Vagina (tissue), 2 donors: ENCODE results near the gene CFAP141. TPM values are rescaled to one million over a fixed set of nuclear protein-coding genes. Genes with fewer than 3 reads are reported as not detected.
"Not testable (repeated sequence)": the region's sequence is repeated elsewhere in the genome, so short reads cannot be mapped to it uniquely, and the experiment has no call there.

Experiments
- DNase-seq, 2 donors: peaks; one replicate each; pipeline ENCODE4 v3.0.0-alpha.2; 2017; ENCODE audit errors: extremely low spot score in 2 of 2
- H3K27ac ChIP-seq: fragments of 200-600 bp; sonication (generic); one replicate; pipeline ENCODE4 v1.5.1; 2019
- H3K27me3 ChIP-seq: fragments of 200-600 bp; sonication (generic); one replicate; pipeline ENCODE4 v1.5.1; 2019
- H3K36me3 ChIP-seq, 2 donors: fragments of 200-600 bp; sonication (generic); one replicate each; pipeline ENCODE4 v1.5.1; 2017 to 2019
- H3K4me1 ChIP-seq: fragments of 200-600 bp; sonication (generic); one replicate; pipeline ENCODE4 v1.5.1; 2019
- H3K4me3 ChIP-seq, 2 donors: fragments of 200-600 bp; sonication (generic); 1 replicate in 1 of 2; 2 replicates in 1 of 2; pipeline ENCODE4 v1.5.1; 2016 to 2019
- H3K9me3 ChIP-seq: fragments of 200-600 bp; sonication (generic); one replicate; pipeline ENCODE4 v1.5.1; 2019
- CTCF ChIP-seq, 3 experiments: fragments of 450-650 bp in 2 of 3; fragments of 200-600 bp in 1 of 3; sonication (generic) in 1 of 3; IDR thresholded peaks; one replicate each; pipeline ENCODE4 v1.5.1; 2017 to 2019; ENCODE audit warnings: antibody characterized with exemption in 3 of 3, mild to moderate bottlenecking in 2 of 3, moderate library complexity in 2 of 3
- POLR2A ChIP-seq, 2 donors: fragments of 450-650 bp; IDR thresholded peaks; one replicate each; pipeline ENCODE4 v1.6.1; 2017; ENCODE audit warnings: antibody characterized with exemption in 2 of 2, mild to moderate bottlenecking in 2 of 2, moderate library complexity in 2 of 2
- POLR2AphosphoS5 ChIP-seq, 2 donors: sonication (generic); formaldehyde crosslinking; IDR thresholded peaks; one replicate each; pipeline ENCODE4 v1.9.0; 2017; ENCODE audit warnings: antibody characterized with exemption in 2 of 2, mild to moderate bottlenecking in 2 of 2, low read depth in 1 of 2; ENCODE audit not compliant: insufficient read depth in 1 of 2
- intact Hi-C: fragments of 100-400 bp; cut with DNase I; formaldehyde crosslinking; loops from one replicate; pipeline ENCODE4 v1.15.1; 2023
- total RNA-seq: library from RNA; depleted of rRNA; stranded (reverse); fragments of >200 nt; gene quantifications from one replicate; pipeline ENCODE4 v1.2.3, GENCODE V29; 2016

Gene CFAP141
- total RNA-seq, 1 donor from 2014 or later: not detected

- no peak overlapping the region for H3K27ac ChIP-seq
- H3K36me3 ChIP-seq: peaks cover 0 to 82% of the 10 kb centered on the region in 2 donors
- no peaks in the 10 kb centered on the region for H3K9me3 ChIP-seq
- no peaks in the 10 kb centered on the region for H3K27me3 ChIP-seq
- DNase-seq: no peak
- H3K4me3 ChIP-seq: no peak overlapping the region
- TF ChIP-seq POLR2AphosphoS5 (IDR thresholded peaks at IDR 0.05; ENCODE audit: insufficient read depth in 1 of 2, low read depth in 1 of 2): no peak
- no peaks in the 10 kb centered on the region for H3K4me1 ChIP-seq
- intact Hi-C loops: no loop called here
Observed at GRCh38 chr1:154237880-154238506, 31.9 kb upstream of the CFAP141 start.

GRCh38 chr1:154237435-154237834 is 31.3 kb upstream of the CFAP141 start:
- no peaks in the 10 kb centered on the region for H3K4me1 ChIP-seq
- TF ChIP-seq POLR2A (IDR thresholded peaks at IDR 0.05): no peak
- TF ChIP-seq POLR2AphosphoS5 (IDR thresholded peaks at IDR 0.05; ENCODE audit: insufficient read depth in 1 of 2, low read depth in 1 of 2): no peak
- TF ChIP-seq CTCF (IDR thresholded peaks at IDR 0.05): no peak
- peaks cover 0 to 82% of the 10 kb centered on the region in 2 donors for H3K36me3 ChIP-seq
- no peaks in the 10 kb centered on the region for H3K27me3 ChIP-seq
- H3K27ac ChIP-seq: no peak overlapping the region
- intact Hi-C loops: no loop called here
- no peak for DNase-seq
- no peak overlapping the region for H3K4me3 ChIP-seq
- H3K9me3 ChIP-seq: no peaks in the 10 kb centered on the region

GRCh38 chr1:154236855-154237254 is 30.7 kb upstream of the CFAP141 start:
- no peak for TF ChIP-seq POLR2A (IDR thresholded peaks at IDR 0.05)
- TF ChIP-seq CTCF (IDR thresholded peaks at IDR 0.05): no peak
- TF ChIP-seq POLR2AphosphoS5 (IDR thresholded peaks at IDR 0.05; ENCODE audit: insufficient read depth in 1 of 2, low read depth in 1 of 2): no peak
- Histone ChIP-seq H3K4me1 (no peaks in the 10 kb centered on the region), H3K27ac (no peak overlapping the region), H3K4me3 (no peak overlapping the region), H3K9me3 (no peaks in the 10 kb centered on the region), H3K36me3 (peaks cover 0 to 80% of the 10 kb centered on the region in 2 donors), H3K27me3 (no peaks in the 10 kb centered on the region)
- DNase-seq: no peak
- intact Hi-C loops: no loop called here

DNA sequence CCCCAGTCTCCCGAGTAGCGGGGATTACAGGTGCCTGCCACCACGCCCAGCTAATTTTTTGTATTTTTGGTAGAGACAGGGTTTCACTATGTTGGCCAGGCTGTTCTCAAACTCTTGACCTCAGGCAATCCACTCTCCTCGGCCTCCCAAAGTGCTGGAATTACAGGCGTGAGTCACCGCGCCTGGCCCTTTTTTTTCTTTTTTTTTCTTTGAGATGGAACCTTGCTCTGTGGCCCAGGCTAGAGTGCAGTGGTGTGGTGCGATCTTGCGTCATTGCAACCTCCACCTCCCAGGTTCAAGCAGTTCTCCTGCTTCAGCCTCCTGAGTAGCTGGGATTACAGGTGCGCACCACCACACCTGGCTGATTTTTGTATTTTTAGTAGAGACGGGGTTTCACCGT is 27.0 kb upstream of the CFAP141 start:
- H3K36me3 ChIP-seq: peaks cover 4 to 96% of the 10 kb centered on the region in 2 donors
- H3K27me3 ChIP-seq, H3K4me3 ChIP-seq, H3K27ac ChIP-seq, DNase-seq, H3K4me1 ChIP-seq, H3K9me3 ChIP-seq, intact Hi-C loops: not testable (repeated sequence)

DNA sequence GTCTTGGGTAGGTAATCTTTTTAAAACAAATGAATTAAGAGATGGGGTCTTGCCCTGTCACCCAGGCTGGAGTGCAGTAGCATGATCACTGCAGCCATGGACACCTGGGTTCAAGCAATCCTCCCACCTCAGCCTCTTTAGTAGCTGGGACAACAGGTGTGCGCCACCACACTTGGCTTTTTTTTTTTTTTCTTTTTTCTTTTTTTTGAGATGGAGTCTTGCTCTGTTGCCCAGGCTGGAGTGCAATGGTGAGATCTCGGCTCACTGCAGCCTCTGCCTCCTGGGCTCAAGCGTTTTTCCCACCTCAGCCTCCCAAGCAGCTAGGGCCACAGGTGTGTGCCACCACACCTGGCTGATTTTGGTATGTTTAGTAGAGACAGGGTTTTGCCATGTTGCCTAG is 25.0 kb upstream of the CFAP141 start:
- intact Hi-C loops, H3K4me1 ChIP-seq, H3K9me3 ChIP-seq, H3K27ac ChIP-seq, H3K27me3 ChIP-seq, DNase-seq, H3K4me3 ChIP-seq: not testable (repeated sequence)
- peaks cover 4 to 92% of the 10 kb centered on the region in 2 donors for H3K36me3 ChIP-seq

- no peak for DNase-seq
- Histone ChIP-seq H3K27ac (no peak overlapping the region), H3K27me3 (no peaks in the 10 kb centered on the region), H3K9me3 (no peaks in the 10 kb centered on the region), H3K4me1 (peaks cover 39% of the 10 kb centered on the region), H3K4me3 (no peak overlapping the region), H3K36me3 (peaks cover 4 to 49% of the 10 kb centered on the region in 2 donors)
- TF ChIP-seq POLR2AphosphoS5 (IDR thresholded peaks at IDR 0.05; ENCODE audit: insufficient read depth in 1 of 2, low read depth in 1 of 2) (no peak), CTCF (IDR thresholded peaks at IDR 0.05) (no peak), POLR2A (IDR thresholded peaks at IDR 0.05) (no peak)
- intact Hi-C loops: no loop called here
Observed at GRCh38 chr1:154225370-154225769, 19.2 kb upstream of the CFAP141 start.
